ENCODE results near the gene MACROD2.
A peak's percentile ranks its signal among the peaks of the same experiment; 100 is the strongest.
"Not testable (repeated sequence)": the region's sequence is repeated elsewhere in the genome, so short reads cannot be mapped to it uniquely, and the experiment has no call there.

Gene MACROD2

DNA sequence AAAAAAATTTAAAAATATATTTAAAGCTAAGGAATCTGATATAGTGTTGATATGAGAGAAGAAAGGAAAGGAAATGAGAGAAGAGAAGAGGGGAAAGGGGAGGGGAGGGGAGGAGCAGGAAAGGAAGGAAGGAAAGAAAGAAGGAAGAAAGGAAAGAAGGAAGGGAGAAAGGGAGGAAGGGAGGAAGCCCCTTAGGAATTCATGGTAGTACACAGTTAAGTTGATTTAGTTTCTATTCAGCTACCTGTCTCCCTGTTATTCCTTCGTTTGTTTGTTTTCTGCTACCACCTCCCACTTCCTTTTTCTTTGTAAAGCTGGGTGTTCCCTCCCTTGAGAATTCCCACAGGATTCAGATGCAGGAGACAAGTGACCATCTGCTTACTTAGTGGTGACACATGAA is 1367.5 kb downstream of the MACROD2 start:
- H3K4me3 ChIP-seq (ENCODE audit: control insufficient read depth, low read depth, low read length): no peak overlapping the region
- TF ChIP-seq, protein P1, sequence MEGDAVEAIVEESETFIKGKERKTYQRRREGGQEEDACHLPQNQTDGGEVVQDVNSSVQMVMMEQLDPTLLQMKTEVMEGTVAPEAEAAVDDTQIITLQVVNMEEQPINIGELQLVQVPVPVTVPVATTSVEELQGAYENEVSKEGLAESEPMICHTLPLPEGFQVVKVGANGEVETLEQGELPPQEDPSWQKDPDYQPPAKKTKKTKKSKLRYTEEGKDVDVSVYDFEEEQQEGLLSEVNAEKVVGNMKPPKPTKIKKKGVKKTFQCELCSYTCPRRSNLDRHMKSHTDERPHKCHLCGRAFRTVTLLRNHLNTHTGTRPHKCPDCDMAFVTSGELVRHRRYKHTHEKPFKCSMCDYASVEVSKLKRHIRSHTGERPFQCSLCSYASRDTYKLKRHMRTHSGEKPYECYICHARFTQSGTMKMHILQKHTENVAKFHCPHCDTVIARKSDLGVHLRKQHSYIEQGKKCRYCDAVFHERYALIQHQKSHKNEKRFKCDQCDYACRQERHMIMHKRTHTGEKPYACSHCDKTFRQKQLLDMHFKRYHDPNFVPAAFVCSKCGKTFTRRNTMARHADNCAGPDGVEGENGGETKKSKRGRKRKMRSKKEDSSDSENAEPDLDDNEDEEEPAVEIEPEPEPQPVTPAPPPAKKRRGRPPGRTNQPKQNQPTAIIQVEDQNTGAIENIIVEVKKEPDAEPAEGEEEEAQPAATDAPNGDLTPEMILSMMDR (conservative IDR thresholded peaks at IDR 0.05; ENCODE audit: control insufficient read depth, insufficient read depth, low read depth, low read length): no peak
- no peak for DNase-seq (ENCODE audit: low read depth)

- TF ChIP-seq, protein P1 (conservative IDR thresholded peaks at IDR 0.05; ENCODE audit: control insufficient read depth, insufficient read depth, low read depth, low read length): no peak
- DNase-seq (ENCODE audit: low read depth): no peak
- no peak overlapping the region for H3K4me3 ChIP-seq (ENCODE audit: control insufficient read depth, low read depth, low read length)
These were observed 1369.5 kb downstream of the MACROD2 start for GRCh38 chr20:15364781-15365180.

DNA sequence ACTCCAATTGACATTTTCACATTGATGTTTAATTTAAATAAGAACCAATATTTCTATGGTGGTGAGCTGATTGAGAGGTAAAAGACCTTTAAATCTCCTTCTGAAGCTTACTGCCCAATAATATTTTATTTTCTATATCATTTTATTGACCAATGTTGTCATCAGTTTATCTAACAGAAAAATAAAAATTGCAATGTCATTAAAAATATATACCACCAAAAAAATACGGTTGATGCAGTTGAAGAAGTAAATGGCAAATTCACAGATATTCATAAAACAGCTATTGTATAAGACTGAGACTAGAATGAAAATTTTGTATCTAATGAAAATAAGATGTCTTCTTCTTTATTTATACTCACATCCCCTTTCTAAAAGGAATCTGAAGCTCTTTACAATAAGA is 1375.1 kb downstream of the MACROD2 start:
- no peak overlapping the region for H3K4me3 ChIP-seq (ENCODE audit: control insufficient read depth, low read depth, low read length)
- TF ChIP-seq, protein P1 (conservative IDR thresholded peaks at IDR 0.05; ENCODE audit: control insufficient read depth, insufficient read depth, low read depth, low read length): no peak
- DNase-seq (ENCODE audit: low read depth): no peak

DNA sequence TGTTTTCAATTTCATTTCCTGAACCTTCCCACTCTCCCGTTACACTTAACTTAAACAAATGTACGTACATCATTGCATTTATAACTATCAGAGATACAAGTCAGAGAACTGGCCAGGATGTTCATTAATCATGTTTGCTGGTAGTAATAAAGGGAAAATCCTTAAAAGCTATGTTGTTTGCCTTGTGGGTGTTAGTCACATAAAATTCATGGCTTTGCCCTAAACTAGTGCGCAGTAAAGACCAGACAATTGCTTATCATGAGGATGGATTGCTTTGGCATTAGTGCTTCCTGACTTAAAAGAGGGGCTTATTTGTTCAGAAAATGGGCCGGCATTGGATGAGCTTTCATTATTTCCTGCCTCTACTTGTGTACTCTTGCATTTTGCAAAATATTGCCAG is 1379.4 kb downstream of the MACROD2 start:
- no peak overlapping the region for H3K4me3 ChIP-seq (ENCODE audit: control insufficient read depth, low read depth, low read length)
- DNase-seq (ENCODE audit: low read depth): no peak
- TF ChIP-seq, protein P1 (conservative IDR thresholded peaks at IDR 0.05; ENCODE audit: control insufficient read depth, insufficient read depth, low read depth, low read length): no peak

GRCh38 chr20:15375836-15376235 is 1380.5 kb downstream of the MACROD2 start:
- H3K4me3 ChIP-seq (ENCODE audit: control insufficient read depth, low read depth, low read length): no peak overlapping the region
- no peak for DNase-seq (ENCODE audit: low read depth)
- TF ChIP-seq, protein P1 (conservative IDR thresholded peaks at IDR 0.05; ENCODE audit: control insufficient read depth, insufficient read depth, low read depth, low read length): no peak

- H3K4me3 ChIP-seq (ENCODE audit: control insufficient read depth, low read depth, low read length); DNase-seq (ENCODE audit: low read depth): not testable (repeated sequence)
These were observed 1382.3 kb downstream of the MACROD2 start for GRCh38 chr20:15377603-15378002.

DNA sequence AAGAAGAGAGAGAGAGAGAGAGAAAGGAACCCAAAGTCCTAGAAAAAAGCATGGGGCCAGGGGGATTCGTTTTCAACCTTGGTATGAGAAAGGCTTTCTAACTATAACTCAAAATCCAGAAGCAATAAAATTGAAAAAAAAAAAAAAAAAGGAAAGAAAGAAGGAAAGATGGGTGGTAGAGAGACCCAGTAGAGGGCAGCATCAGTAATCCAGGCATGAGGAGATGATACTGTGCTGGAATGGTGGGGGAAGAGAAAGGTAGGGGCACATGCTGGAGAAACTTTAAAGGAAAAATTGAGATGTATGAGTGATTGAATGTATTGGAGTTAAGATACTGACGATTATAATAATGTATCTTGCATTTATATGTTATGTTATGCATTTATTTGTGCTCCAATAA is 1382.8 kb downstream of the MACROD2 start:
- no peak for DNase-seq (ENCODE audit: low read depth)
- no peak overlapping the region for H3K4me3 ChIP-seq (ENCODE audit: control insufficient read depth, low read depth, low read length)
- TF ChIP-seq, protein P1 (conservative IDR thresholded peaks at IDR 0.05; ENCODE audit: control insufficient read depth, insufficient read depth, low read depth, low read length): peak; percentile 3
